ENCODE results near the gene IFT81. TPM values are rescaled to one million over a fixed set of nuclear protein-coding genes. Genes with fewer than 3 reads are reported as not detected.

IFT81 gene
- total and polyA plus RNA-seq, 2 of the 13 experiments (the other 11 are each of a cell fraction or from before 2014, with no cell fraction given), result 4.2 to 13.0 TPM

DNA sequence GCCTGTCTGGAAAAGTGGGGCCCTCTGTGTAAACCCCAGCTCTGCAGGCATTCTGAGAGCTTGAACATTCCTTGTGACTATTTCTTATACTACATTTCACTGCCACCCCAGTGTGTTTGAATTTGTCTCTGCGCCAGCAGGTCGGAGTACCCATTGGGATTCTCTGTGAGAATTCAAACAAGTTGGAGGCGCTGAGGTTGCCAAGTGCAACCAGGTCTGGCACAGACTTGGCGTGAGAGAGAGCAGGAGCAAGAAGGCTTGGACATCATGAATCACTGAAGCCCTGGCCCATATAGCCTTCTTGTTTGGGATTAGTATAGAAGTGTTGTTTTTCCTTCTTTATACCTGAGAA lies 123.9 kb downstream of the IFT81 start:
- H3K79me2 ChIP-seq (ENCODE audit: insufficient read depth, low read length), result no peaks in the 10 kb centered on the region
- H4K20me1 ChIP-seq (ENCODE audit: insufficient read depth, low read length), result no peaks in the 10 kb centered on the region
- CTCF ChIA-PET (ENCODE audit: low intra/inter-chr PET ratio, low total read pairs), result no interaction called here
- intact Hi-C loops (cut with micrococcal nuclease; ENCODE audit: unreplicated experiment) (no loop called here), in situ Hi-C loops (cut with HindIII; ENCODE audit: extremely low pct_ligation_motif_present, low pct_unique_long_range_greater_than_20kb) (no loop called here)
- no peaks in the 10 kb centered on the region for H3K36me3 ChIP-seq (replicated peaks in 1 of 2; ENCODE audit: control insufficient read depth in 1 of 2, insufficient read depth in 2 of 2, low read length in 2 of 2)
- peaks cover 71% of the 10 kb centered on the region for H3K4me1 ChIP-seq (ENCODE audit: insufficient read depth, low read length)
- no peak overlapping the region for H2AFZ ChIP-seq (ENCODE audit: low read length)
- POLR2A ChIA-PET, result interaction anchor here (0.8 to 5.4 kb wide), 19 partner anchors 9 to 210 kb away, joined by 3 to 77 read pairs (median 5); partner anchors contain the start of genes ARPC3, ATP2A2 and IFT81
- H3K9me3 ChIP-seq (ENCODE audit: low read length), result no peaks in the 10 kb centered on the region
- ATAC-seq, result no peak
- H3K9ac ChIP-seq (ENCODE audit: insufficient read depth, low read depth, low read length), result peak overlapping the region; percentile 71
- peak overlapping the region; percentile 96 for H3K27ac ChIP-seq (ENCODE audit: extremely low read length, insufficient read depth, low read length)
- no peak for FAIRE-seq
- no peak for DNase-seq (ENCODE audit: low spot score)
- H3K27me3 ChIP-seq (ENCODE audit: control insufficient read depth in 1 of 2, insufficient read depth in 2 of 2, low read length in 2 of 2), result no peaks in the 10 kb centered on the region
- WGBS (ENCODE audit: low lambda C conversion rate), result 14% methylated on average over 4 of the region's 4 CpGs
- H3K4me2 ChIP-seq (ENCODE audit: low read depth, low read length), result peak overlapping the region; percentile 92
- BruUV-seq (replicated peaks), result TSS peak; percentile 80
- peak overlapping the region; percentile 49 to 71 (median 52) for H3K4me3 ChIP-seq (replicated peaks in 1 of 3; ENCODE audit: insufficient read depth in 1 of 3, low read depth in 2 of 3, low read length in 3 of 3)
- TF ChIP-seq KDM5B (CRISPR knock-in tag; IDR thresholded peaks at IDR 0.05; ENCODE audit: borderline replicate concordance), result 0 out of 2 replicates have a peak, but pooled peaks have one; percentile 2
- TF ChIP-seq ZNF30 (CRISPR knock-in tag; IDR thresholded peaks at IDR 0.05), result no peak
- TF ChIP-seq, protein P1, sequence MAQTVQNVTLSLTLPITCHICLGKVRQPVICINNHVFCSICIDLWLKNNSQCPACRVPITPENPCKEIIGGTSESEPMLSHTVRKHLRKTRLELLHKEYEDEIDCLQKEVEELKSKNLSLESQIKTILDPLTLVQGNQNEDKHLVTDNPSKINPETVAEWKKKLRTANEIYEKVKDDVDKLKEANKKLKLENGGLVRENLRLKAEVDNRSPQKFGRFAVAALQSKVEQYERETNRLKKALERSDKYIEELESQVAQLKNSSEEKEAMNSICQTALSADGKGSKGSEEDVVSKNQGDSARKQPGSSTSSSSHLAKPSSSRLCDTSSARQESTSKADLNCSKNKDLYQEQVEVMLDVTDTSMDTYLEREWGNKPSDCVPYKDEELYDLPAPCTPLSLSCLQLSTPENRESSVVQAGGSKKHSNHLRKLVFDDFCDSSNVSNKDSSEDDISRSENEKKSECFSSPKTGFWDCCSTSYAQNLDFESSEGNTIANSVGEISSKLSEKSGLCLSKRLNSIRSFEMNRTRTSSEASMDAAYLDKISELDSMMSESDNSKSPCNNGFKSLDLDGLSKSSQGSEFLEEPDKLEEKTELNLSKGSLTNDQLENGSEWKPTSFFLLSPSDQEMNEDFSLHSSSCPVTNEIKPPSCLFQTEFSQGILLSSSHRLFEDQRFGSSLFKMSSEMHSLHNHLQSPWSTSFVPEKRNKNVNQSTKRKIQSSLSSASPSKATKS (CRISPR knock-in tag; IDR thresholded peaks at IDR 0.05), result no peak
- TF ChIP-seq ZNF670 (CRISPR knock-in tag; IDR thresholded peaks at IDR 0.05; ENCODE audit: borderline replicate concordance), result no peak
- no peak for TF ChIP-seq KLF12 (CRISPR knock-in tag; IDR thresholded peaks at IDR 0.05; ENCODE audit: borderline replicate concordance)
- no peak for TF ChIP-seq PCBP1 (IDR thresholded peaks at IDR 0.05; ENCODE audit: borderline replicate concordance, low read depth, low read length)
- TF ChIP-seq MAF1 (CRISPR knock-in tag; IDR thresholded peaks at IDR 0.05; ENCODE audit: borderline replicate concordance), result no peak
- no peak for TF ChIP-seq ZBTB43 (CRISPR knock-in tag; conservative IDR thresholded peaks at IDR 0.05)
- TF ChIP-seq, protein P2, sequence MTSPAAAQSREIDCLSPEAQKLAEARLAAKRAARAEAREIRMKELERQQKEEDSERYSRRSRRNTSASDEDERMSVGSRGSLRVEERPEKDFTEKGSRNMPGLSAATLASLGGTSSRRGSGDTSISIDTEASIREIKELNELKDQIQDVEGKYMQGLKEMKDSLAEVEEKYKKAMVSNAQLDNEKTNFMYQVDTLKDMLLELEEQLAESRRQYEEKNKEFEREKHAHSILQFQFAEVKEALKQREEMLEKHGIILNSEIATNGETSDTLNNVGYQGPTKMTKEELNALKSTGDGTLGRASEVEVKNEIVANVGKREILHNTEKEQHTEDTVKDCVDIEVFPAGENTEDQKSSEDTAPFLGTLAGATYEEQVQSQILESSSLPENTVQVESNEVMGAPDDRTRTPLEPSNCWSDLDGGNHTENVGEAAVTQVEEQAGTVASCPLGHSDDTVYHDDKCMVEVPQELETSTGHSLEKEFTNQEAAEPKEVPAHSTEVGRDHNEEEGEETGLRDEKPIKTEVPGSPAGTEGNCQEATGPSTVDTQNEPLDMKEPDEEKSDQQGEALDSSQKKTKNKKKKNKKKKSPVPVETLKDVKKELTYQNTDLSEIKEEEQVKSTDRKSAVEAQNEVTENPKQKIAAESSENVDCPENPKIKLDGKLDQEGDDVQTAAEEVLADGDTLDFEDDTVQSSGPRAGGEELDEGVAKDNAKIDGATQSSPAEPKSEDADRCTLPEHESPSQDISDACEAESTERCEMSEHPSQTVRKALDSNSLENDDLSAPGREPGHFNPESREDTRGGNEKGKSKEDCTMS (CRISPR knock-in tag; conservative IDR thresholded peaks at IDR 0.05), result no peak
- no peak for TF ChIP-seq ZNF687 (CRISPR knock-in tag; IDR thresholded peaks at IDR 0.05)
- no peak for TF ChIP-seq SRF (IDR thresholded peaks at IDR 0.05; ENCODE audit: low read depth, low read length)
- TF ChIP-seq ZNF776 (CRISPR knock-in tag; IDR thresholded peaks at IDR 0.05), result no peak

Measured in HepG2 (cell line).